ENCODE measurements around the gene IGBP1. TPM values are rescaled to one million over a fixed set of nuclear protein-coding genes. Genes with fewer than 3 reads are reported as not detected.
"Not testable (repeated sequence)": the region's sequence is repeated elsewhere in the genome, so short reads cannot be mapped to it uniquely, and the experiment has no call there.

Gene IGBP1
- total RNA-seq, 3 donors from 2014 or later, result 71.8 to 87.2 (median 86.9) TPM

GRCh38 chrX:70117738-70118137 is 15.5 kb upstream of the IGBP1 start:
- H3K27ac ChIP-seq, result no peak overlapping the region
- DNase-seq (ENCODE audit: low spot score in 2 of 2), result no peak
- H3K9me3 ChIP-seq, result peaks cover 0 to 6% of the 10 kb centered on the region in 2 donors
- TF ChIP-seq POLR2A (IDR thresholded peaks at IDR 0.05) (no peak), CTCF (IDR thresholded peaks at IDR 0.05) (no peak), POLR2AphosphoS5 (IDR thresholded peaks at IDR 0.05) (no peak)
- H3K27me3 ChIP-seq, result peaks cover 0 to 42% of the 10 kb centered on the region in 2 donors
- H3K36me3 ChIP-seq, result no peaks in the 10 kb centered on the region
- H3K4me1 ChIP-seq, result no peaks in the 10 kb centered on the region
- intact Hi-C loops (cut with DNase I; ENCODE audit: low total_unique reads), result no loop called here
- no peak overlapping the region for H3K4me3 ChIP-seq

GRCh38 chrX:70123014-70123413 is 10.2 kb upstream of the IGBP1 start:
- H3K4me3 ChIP-seq; H3K27ac ChIP-seq; DNase-seq (ENCODE audit: low spot score in 2 of 2); H3K36me3 ChIP-seq; H3K4me1 ChIP-seq; H3K9me3 ChIP-seq; intact Hi-C loops (cut with DNase I; ENCODE audit: low total_unique reads): not testable (repeated sequence)
- H3K27me3 ChIP-seq, result peaks cover 0 to 13% of the 10 kb centered on the region in 2 donors

GRCh38 chrX:70124678-70125077 is 8.6 kb upstream of the IGBP1 start:
- H3K27me3 ChIP-seq, result peaks cover 0 to 11% of the 10 kb centered on the region in 2 donors
- no peaks in the 10 kb centered on the region for H3K9me3 ChIP-seq
- no peak overlapping the region for H3K4me3 ChIP-seq
- no peaks in the 10 kb centered on the region for H3K4me1 ChIP-seq
- no peak for DNase-seq (ENCODE audit: low spot score in 2 of 2)
- no peak for TF ChIP-seq POLR2A (IDR thresholded peaks at IDR 0.05)
- TF ChIP-seq POLR2AphosphoS5 (IDR thresholded peaks at IDR 0.05), result no peak
- no peak for TF ChIP-seq CTCF (IDR thresholded peaks at IDR 0.05)
- no peaks in the 10 kb centered on the region for H3K36me3 ChIP-seq
- no peak overlapping the region for H3K27ac ChIP-seq
- intact Hi-C loops (cut with DNase I; ENCODE audit: low total_unique reads), result no loop called here

GRCh38 chrX:70128071-70128470 is 5.2 kb upstream of the IGBP1 start:
- H3K4me3 ChIP-seq, result no peak overlapping the region
- no peak for TF ChIP-seq POLR2A (IDR thresholded peaks at IDR 0.05)
- TF ChIP-seq CTCF (IDR thresholded peaks at IDR 0.05), result no peak
- no peak for TF ChIP-seq POLR2AphosphoS5 (IDR thresholded peaks at IDR 0.05)
- H3K36me3 ChIP-seq, result no peaks in the 10 kb centered on the region
- H3K27me3 ChIP-seq, result peaks cover 0 to 26% of the 10 kb centered on the region in 2 donors
- no peak for DNase-seq (ENCODE audit: low spot score in 2 of 2)
- no peaks in the 10 kb centered on the region for H3K9me3 ChIP-seq
- no peak overlapping the region for H3K27ac ChIP-seq
- no peaks in the 10 kb centered on the region for H3K4me1 ChIP-seq
- intact Hi-C loops (cut with DNase I; ENCODE audit: low total_unique reads), result no loop called here

GRCh38 chrX:70129816-70130215 is 3.4 kb upstream of the IGBP1 start:
- no peaks in the 10 kb centered on the region for H3K9me3 ChIP-seq
- TF ChIP-seq POLR2AphosphoS5 (IDR thresholded peaks at IDR 0.05), result no peak
- no peak for TF ChIP-seq POLR2A (IDR thresholded peaks at IDR 0.05)
- TF ChIP-seq CTCF (IDR thresholded peaks at IDR 0.05), result no peak
- H3K4me1 ChIP-seq, result no peaks in the 10 kb centered on the region
- intact Hi-C loops (cut with DNase I; ENCODE audit: low total_unique reads), result no loop called here
- no peak overlapping the region for H3K27ac ChIP-seq
- no peak overlapping the region for H3K4me3 ChIP-seq
- DNase-seq (ENCODE audit: low spot score in 2 of 2), result no peak
- peaks cover 0 to 26% of the 10 kb centered on the region in 2 donors for H3K27me3 ChIP-seq
- no peaks in the 10 kb centered on the region for H3K36me3 ChIP-seq

- no peaks in the 10 kb centered on the region for H3K36me3 ChIP-seq
- DNase-seq (ENCODE audit: low spot score in 2 of 2), result no peak
- H3K4me3 ChIP-seq, result no peak overlapping the region
- H3K27ac ChIP-seq, result no peak overlapping the region
- H3K27me3 ChIP-seq, result peaks cover 0 to 36% of the 10 kb centered on the region in 2 donors
- H3K9me3 ChIP-seq, result no peaks in the 10 kb centered on the region
- no peaks in the 10 kb centered on the region for H3K4me1 ChIP-seq
- intact Hi-C loops (cut with DNase I; ENCODE audit: low total_unique reads), result no loop called here
- TF ChIP-seq POLR2A (IDR thresholded peaks at IDR 0.05) (no peak), POLR2AphosphoS5 (IDR thresholded peaks at IDR 0.05) (no peak), CTCF (IDR thresholded peaks at IDR 0.05) (no peak)
Measured at GRCh38 chrX:70132224-70132623, 1.0 kb upstream of the IGBP1 start.

Data from breast epithelium (tissue), 4 donors.